ENCODE measurements around the gene EHMT1.

The EHMT1 gene

DNA sequence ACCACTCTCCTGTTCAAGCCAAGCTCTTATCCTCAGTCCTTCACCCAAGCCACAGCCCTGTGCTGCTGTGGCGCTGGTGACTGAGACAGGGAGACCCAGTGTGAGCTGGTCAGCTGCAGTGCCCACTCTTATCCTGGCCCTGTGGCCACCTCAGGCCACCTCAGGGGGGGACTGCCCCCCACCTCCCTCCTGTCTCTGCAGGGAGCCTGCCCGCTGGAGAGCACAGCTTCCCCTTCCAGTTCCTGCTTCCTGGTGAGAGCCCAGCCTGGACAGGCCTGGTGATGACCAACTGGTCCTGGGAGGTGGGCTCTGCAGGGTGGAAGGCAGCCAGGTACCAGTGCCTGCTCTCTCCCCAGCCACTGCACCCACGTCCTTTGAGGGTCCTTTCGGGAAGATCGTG lies 5.5 kb upstream of the EHMT1 start:
- CTCF ChIA-PET = no interaction called here
- POLR2A ChIA-PET = no interaction called here
- TF ChIP-seq L3MBTL2 (conservative IDR thresholded peaks at IDR 0.05) = no peak
- no peak for TF ChIP-seq BHLHE40 (IDR thresholded peaks at IDR 0.05; ENCODE audit: borderline replicate concordance)
- TF ChIP-seq ARNT (IDR thresholded peaks at IDR 0.05) = no peak
- TF ChIP-seq HDGF (IDR thresholded peaks at IDR 0.05; ENCODE audit: borderline replicate concordance) = no peak
- no peak for TF ChIP-seq SUZ12 (IDR thresholded peaks at IDR 0.05)
- no peak for TF ChIP-seq ZNF384 (IDR thresholded peaks at IDR 0.05)
- no peak for TF ChIP-seq FOXA1 (IDR thresholded peaks at IDR 0.05)
- TF ChIP-seq ELF4 (IDR thresholded peaks at IDR 0.05) = no peak
- TF ChIP-seq, protein P1, sequence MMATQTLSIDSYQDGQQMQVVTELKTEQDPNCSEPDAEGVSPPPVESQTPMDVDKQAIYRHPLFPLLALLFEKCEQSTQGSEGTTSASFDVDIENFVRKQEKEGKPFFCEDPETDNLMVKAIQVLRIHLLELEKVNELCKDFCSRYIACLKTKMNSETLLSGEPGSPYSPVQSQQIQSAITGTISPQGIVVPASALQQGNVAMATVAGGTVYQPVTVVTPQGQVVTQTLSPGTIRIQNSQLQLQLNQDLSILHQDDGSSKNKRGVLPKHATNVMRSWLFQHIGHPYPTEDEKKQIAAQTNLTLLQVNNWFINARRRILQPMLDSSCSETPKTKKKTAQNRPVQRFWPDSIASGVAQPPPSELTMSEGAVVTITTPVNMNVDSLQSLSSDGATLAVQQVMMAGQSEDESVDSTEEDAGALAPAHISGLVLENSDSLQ (IDR thresholded peaks at IDR 0.05) = no peak
- no peak for TF ChIP-seq FOXK2 (IDR thresholded peaks at IDR 0.05)
- no peak for TF ChIP-seq TARDBP (IDR thresholded peaks at IDR 0.05)
- TF ChIP-seq CTBP1 (IDR thresholded peaks at IDR 0.05; ENCODE audit: borderline replicate concordance) = no peak
- no peak for TF ChIP-seq NFRKB (IDR thresholded peaks at IDR 0.05)
- no peak for TF ChIP-seq FOXM1 (IDR thresholded peaks at IDR 0.05; ENCODE audit: borderline replicate concordance)
- TF ChIP-seq SP1 (IDR thresholded peaks at IDR 0.05) = no peak

DNA sequence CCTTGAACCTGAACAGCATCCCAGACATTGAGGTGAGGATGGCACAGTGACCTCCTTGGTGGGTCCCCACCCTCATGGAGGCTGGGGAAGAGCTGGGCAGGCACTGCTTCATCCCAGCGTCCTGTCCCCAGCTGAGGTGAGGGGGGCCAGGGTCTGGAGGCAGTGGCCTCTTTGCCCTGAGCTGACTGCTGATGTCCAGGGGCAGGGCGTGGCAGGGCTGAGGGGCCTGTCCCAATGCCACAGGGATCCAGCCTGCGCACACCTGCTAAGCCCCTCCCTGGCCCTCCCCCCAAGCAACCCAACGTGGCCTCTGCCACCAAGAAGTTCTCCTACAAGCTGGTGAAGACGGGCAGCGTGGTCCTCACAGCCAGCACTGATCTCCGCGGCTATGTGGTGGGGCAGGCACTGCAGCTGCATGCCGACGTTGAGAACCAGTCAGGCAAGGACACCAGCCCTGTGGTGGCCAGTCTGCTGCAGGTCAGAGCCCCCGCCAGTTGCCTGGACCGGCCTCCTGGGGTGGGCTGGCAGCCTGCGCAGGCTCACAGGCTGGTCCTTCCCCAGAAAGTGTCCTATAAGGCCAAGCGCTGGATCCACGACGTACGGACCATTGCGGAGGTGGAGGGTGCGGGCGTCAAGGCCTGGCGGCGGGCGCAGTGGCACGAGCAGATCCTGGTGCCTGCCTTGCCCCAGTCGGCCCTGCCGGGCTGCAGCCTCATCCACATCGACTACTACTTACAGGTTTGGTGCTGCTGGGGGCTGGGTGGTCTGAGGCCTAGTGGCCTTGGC lies 4.9 kb upstream of the EHMT1 start:
- ChIA-PET POLR2A (no interaction called here), CTCF (no interaction called here)
- no peak for DNase-seq (ENCODE audit: extremely low spot score)
- no peak for TF ChIP-seq FOXA1 (IDR thresholded peaks at IDR 0.05)
- no peak for TF ChIP-seq ZNF384 (IDR thresholded peaks at IDR 0.05)
- no peak for TF ChIP-seq HDGF (IDR thresholded peaks at IDR 0.05; ENCODE audit: borderline replicate concordance)
- TF ChIP-seq ARNT (IDR thresholded peaks at IDR 0.05) = no peak
- TF ChIP-seq BHLHE40 (IDR thresholded peaks at IDR 0.05; ENCODE audit: borderline replicate concordance) = no peak

More for the DNA sequence above, 5.5 kb upstream of the EHMT1 start:
- DNase-seq (ENCODE audit: extremely low spot score) = no peak

DNA sequence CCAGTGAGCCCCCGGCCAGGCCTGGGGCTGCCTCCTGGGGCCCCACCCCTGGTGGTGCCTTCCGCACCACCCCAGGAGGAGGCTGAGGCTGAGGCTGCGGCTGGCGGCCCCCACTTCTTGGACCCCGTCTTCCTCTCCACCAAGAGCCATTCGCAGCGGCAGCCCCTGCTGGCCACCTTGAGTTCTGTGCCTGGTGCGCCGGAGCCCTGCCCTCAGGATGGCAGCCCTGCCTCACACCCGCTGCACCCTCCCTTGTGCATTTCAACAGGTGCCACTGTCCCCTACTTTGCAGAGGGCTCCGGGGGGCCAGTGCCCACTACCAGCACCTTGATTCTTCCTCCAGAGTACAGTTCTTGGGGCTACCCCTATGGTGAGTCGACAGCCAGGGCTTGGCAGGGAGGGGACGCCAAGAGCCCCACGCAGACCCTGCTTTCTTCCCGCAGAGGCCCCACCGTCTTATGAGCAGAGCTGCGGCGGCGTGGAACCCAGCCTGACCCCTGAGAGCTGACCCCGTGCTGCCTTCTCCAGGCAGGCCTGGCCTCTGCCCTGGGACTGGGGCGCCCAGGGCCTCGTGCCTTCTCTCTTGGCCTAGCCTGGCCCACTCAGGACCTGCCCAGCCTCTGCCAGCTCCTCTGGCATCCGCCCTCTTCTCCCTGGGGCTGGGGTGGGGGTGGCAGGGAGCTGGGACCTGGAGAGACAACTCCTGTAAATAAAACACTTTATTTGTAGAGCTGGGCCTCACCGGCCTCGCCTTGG lies 4.0 kb upstream of the EHMT1 start:
- TF ChIP-seq TARDBP (IDR thresholded peaks at IDR 0.05) (no peak), LEF1 (IDR thresholded peaks at IDR 0.05; ENCODE audit: borderline replicate concordance) (no peak), ARNT (IDR thresholded peaks at IDR 0.05) (no peak), NFRKB (IDR thresholded peaks at IDR 0.05) (no peak), FOXA1 (IDR thresholded peaks at IDR 0.05) (no peak), CTBP1 (IDR thresholded peaks at IDR 0.05; ENCODE audit: borderline replicate concordance) (no peak), SUZ12 (IDR thresholded peaks at IDR 0.05) (no peak), L3MBTL2 (conservative IDR thresholded peaks at IDR 0.05) (no peak), FOXM1 (IDR thresholded peaks at IDR 0.05; ENCODE audit: borderline replicate concordance) (no peak), SP1 (IDR thresholded peaks at IDR 0.05) (no peak)
- POLR2A ChIA-PET = no interaction called here
- DNase-seq (ENCODE audit: extremely low spot score) = no peak
- CTCF ChIA-PET = interaction anchor here (0.7 kb wide), 1 partner anchor 51 kb away, joined by 3 read pairs; no protein-coding TSS in a partner anchor

DNA sequence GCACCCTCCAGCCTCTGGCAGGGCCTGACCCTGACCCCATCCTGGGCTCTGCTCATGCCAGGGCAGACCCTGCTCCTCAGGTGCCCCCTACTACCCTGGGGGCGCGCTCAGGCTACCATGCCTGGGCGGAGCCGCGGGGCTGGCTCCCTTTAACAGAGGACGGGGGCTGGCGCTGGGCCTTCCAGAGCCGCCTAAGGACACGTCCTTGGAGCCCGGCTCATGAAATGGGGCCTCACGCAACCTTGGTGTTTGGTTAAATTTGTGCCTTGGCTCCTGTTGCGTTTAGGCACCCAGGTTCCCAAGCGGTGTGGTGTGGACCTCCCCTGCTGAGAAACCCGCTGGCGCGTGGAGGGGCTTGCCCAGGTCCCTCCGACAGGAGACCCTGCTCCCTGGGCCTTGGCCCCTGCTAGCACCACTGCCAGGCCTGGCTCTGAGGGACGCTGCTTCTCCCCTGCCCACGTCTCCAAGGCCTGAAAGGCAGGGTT lies 3.4 kb upstream of the EHMT1 start:
- TF ChIP-seq ELF4 (IDR thresholded peaks at IDR 0.05) = no peak
- TF ChIP-seq FOXK2 (IDR thresholded peaks at IDR 0.05) = no peak
- no peak for TF ChIP-seq FOXM1 (IDR thresholded peaks at IDR 0.05; ENCODE audit: borderline replicate concordance)
- TF ChIP-seq, protein P1 (IDR thresholded peaks at IDR 0.05) = no peak
- no peak for TF ChIP-seq SUZ12 (IDR thresholded peaks at IDR 0.05)
- no peak for TF ChIP-seq HDGF (IDR thresholded peaks at IDR 0.05; ENCODE audit: borderline replicate concordance)
- TF ChIP-seq BHLHE40 (IDR thresholded peaks at IDR 0.05; ENCODE audit: borderline replicate concordance) = no peak
- TF ChIP-seq SP1 (IDR thresholded peaks at IDR 0.05) = no peak
- TF ChIP-seq LEF1 (IDR thresholded peaks at IDR 0.05; ENCODE audit: borderline replicate concordance) = no peak
- TF ChIP-seq NFRKB (IDR thresholded peaks at IDR 0.05) = no peak
- no peak for TF ChIP-seq L3MBTL2 (conservative IDR thresholded peaks at IDR 0.05)
- no peak for TF ChIP-seq TARDBP (IDR thresholded peaks at IDR 0.05)
- TF ChIP-seq ARNT (IDR thresholded peaks at IDR 0.05) = no peak
- TF ChIP-seq CTBP1 (IDR thresholded peaks at IDR 0.05; ENCODE audit: borderline replicate concordance) = no peak
- no peak for TF ChIP-seq FOXA1 (IDR thresholded peaks at IDR 0.05)
- no peak for TF ChIP-seq ZNF384 (IDR thresholded peaks at IDR 0.05)
- POLR2A ChIA-PET = no interaction called here
- DNase-seq (ENCODE audit: extremely low spot score) = no peak
- CTCF ChIA-PET = interaction anchor here (0.7 kb wide), 1 partner anchor 50 kb away, joined by 3 read pairs; no protein-coding TSS in a partner anchor

DNA sequence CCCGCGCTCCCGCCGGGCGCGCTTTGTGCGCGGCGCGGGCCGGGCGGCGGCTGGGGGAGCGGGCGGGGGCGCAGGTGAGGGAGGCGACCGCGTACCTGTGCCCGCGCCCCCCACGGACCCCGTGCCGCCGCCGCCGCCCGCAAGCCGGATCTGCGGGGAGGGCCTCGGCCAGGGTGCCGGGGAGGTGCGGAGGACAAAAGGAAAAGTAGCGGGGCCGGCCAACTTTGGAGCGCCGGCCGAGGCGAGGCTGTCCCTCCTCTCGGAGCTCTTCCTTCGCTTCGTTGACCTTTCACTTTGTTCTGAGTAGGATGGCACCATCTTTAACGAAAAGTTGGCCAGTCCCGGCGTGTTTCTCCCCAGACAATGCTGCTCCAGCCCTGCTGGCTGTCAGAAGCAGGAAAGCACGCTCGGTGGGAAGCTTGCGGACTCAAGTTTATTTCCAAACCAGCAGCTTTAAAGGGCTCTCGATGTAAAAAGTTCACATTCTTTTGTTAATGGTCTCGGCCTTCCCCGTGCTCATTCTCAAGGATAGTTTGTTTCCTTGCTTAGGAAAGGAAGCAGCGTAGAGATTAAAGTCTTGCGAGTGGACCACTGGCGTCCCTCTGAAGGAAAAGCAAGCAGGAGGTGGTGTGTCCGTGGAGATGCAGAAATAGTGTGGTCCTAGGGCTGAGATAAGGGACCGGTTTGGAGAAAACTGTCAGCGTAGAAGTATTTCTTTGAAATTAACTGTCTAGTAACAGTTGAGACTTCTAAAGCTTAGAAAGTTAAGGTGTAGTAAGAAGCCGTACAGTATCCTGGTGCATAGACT lies 639 bp downstream of the EHMT1 start:
- CTCF ChIA-PET = no interaction called here
- POLR2A ChIA-PET = interaction anchor here (0.6 to 1.6 kb wide), 11 partner anchors 9 to 54 kb away, joined by 3 to 9 read pairs (median 4); partner anchors contain the start of genes ARRDC1 and ZMYND19
- DNase-seq (ENCODE audit: extremely low spot score) = peak; percentile 50
- TF ChIP-seq, protein P1 (IDR thresholded peaks at IDR 0.05) = no peak
- TF ChIP-seq FOXA1 (IDR thresholded peaks at IDR 0.05) = no peak
- TF ChIP-seq FOXK2 (IDR thresholded peaks at IDR 0.05) = no peak
- no peak for TF ChIP-seq L3MBTL2 (conservative IDR thresholded peaks at IDR 0.05)
- TF ChIP-seq SP1 (IDR thresholded peaks at IDR 0.05) = no peak
- TF ChIP-seq SUZ12 (IDR thresholded peaks at IDR 0.05) = no peak
- TF ChIP-seq LEF1 (IDR thresholded peaks at IDR 0.05; ENCODE audit: borderline replicate concordance) = no peak
- TF ChIP-seq TARDBP (IDR thresholded peaks at IDR 0.05) = no peak
- no peak for TF ChIP-seq CTBP1 (IDR thresholded peaks at IDR 0.05; ENCODE audit: borderline replicate concordance)
- no peak for TF ChIP-seq NFRKB (IDR thresholded peaks at IDR 0.05)
- no peak for TF ChIP-seq FOXM1 (IDR thresholded peaks at IDR 0.05; ENCODE audit: borderline replicate concordance)
- TF ChIP-seq ZNF384 (IDR thresholded peaks at IDR 0.05) = no peak
- TF ChIP-seq BHLHE40 (IDR thresholded peaks at IDR 0.05; ENCODE audit: borderline replicate concordance) = no peak
- TF ChIP-seq ARNT (IDR thresholded peaks at IDR 0.05) = no peak

Data from HEK293T (cell line).